A549 (cell line): ENCODE results near the gene ARR3. TPM values are rescaled to one million over a fixed set of nuclear protein-coding genes. Genes with fewer than 3 reads are reported as not detected.

Source experiments
- ATAC-seq, 2 experiments: fragments of 200-7000 bp in 1 of 2; fragments of >200 bp in 1 of 2; cut with Nextera tagmentation in 1 of 2; cut with Tn5 transposase in 1 of 2; 3 replicates each; pipeline versions ENCODE4 v1.8.0 to v1.9.1; 2018 to 2020; ENCODE audit warnings: mild to moderate bottlenecking in 1 of 2, moderate library complexity in 1 of 2
- CTCF ChIA-PET: fragments of 300-600 bp; sonication (Branson Sonifier 250); formaldehyde crosslinking; extraction: SDS; loops from one replicate; lab custom pipeline; 2021; ENCODE audit warnings: antibody characterized with exemption, inconsistent platforms; lab: Yijun Ruan, JAX
- POLR2A ChIA-PET: fragments of 350-600 bp; formaldehyde crosslinking; extraction: SDS; loops from one replicate; lab custom pipeline; 2021; ENCODE audit warnings: antibody characterized with exemption, inconsistent platforms; lab: Yijun Ruan, JAX
- DNase-seq, 2 experiments: peaks; one replicate each; pipeline versions ENCODE4 v3.0.0 to v3.0.0-alpha.2; 2011 to 2016; ENCODE audit warnings: low read depth in 1 of 2, low spot score in 1 of 2
- FAIRE-seq: peaks from 2 replicates; lab custom pipeline; 2011; peaks lifted over from hg19 to GRCh38; lab: Jason Lieb, UNC
- H3K27ac ChIP-seq, 2 experiments: fragments of >200 bp; sonication (Bioruptor Twin); formaldehyde crosslinking; 3 replicates each; pipeline ENCODE4 v1.5.1; 2016 to 2017
- H3K4me1 ChIP-seq: fragments of >200 bp; sonication (Bioruptor Twin); formaldehyde crosslinking; 3 replicates; pipeline ENCODE4 v1.6.1; 2016
- H3K4me2 ChIP-seq: fragments of >200 bp; sonication (Bioruptor Twin); formaldehyde crosslinking; 3 replicates; pipeline ENCODE4 v1.6.1; 2016
- H3K4me3 ChIP-seq: fragments of >200 bp; sonication (Bioruptor Twin); formaldehyde crosslinking; 3 replicates; pipeline ENCODE4 v1.5.1; 2016
- H3K9me3 ChIP-seq: fragments of >200 bp; sonication (Bioruptor Twin); formaldehyde crosslinking; 3 replicates; pipeline ENCODE4 v1.6.1; 2016
- E2F6 ChIP-seq: IDR thresholded peaks from 2 replicates; pipeline ENCODE4 v1.6.1; 2012; ENCODE audit warnings: low read depth, borderline replicate concordance
- EHF ChIP-seq: fragments of 250-450 bp; sonication (Bioruptor Pico); IDR thresholded peaks from 2 replicates; pipeline ENCODE4 v1.5.0; 2020; ENCODE audit warnings: mild to moderate bottlenecking
- EHMT2 ChIP-seq: fragments of 200-600 bp; sonication (generic); IDR thresholded peaks from 2 replicates; pipeline ENCODE4 v1.6.1; 2016; ENCODE audit warnings: antibody characterized with exemption, low read depth, mild to moderate bottlenecking, moderate library complexity
- EP300 ChIP-seq, 2 experiments: fragments of >200 bp; sonication (Bioruptor Twin); formaldehyde crosslinking; IDR thresholded peaks; 2 replicates in 1 of 2; 3 replicates in 1 of 2; pipeline ENCODE4 v1.6.1; 2016 to 2017
- FOXS1 ChIP-seq: fragments of 250-450 bp; sonication (Bioruptor Pico); IDR thresholded peaks from 2 replicates; pipeline ENCODE4 v1.5.0; 2020; ENCODE audit warnings: mild to moderate bottlenecking, moderate library complexity
- JUN ChIP-seq, 2 experiments: fragments of >200 bp; sonication (Bioruptor Twin); formaldehyde crosslinking; IDR thresholded peaks; 2 replicates in 1 of 2; 3 replicates in 1 of 2; pipeline ENCODE4 v1.6.1; 2016 to 2017
- JUNB ChIP-seq: fragments of >200 bp; sonication (Bioruptor Twin); formaldehyde crosslinking; IDR thresholded peaks from 2 replicates; pipeline ENCODE4 v1.6.1; 2016
- KDM5A ChIP-seq: fragments of 200-600 bp; sonication (generic); IDR thresholded peaks from 2 replicates; pipeline ENCODE4 v1.6.1; 2016; ENCODE audit warnings: antibody characterized with exemption, mild to moderate bottlenecking
- MAZ ChIP-seq: fragments of 150-350 bp; IDR thresholded peaks from 2 replicates; pipeline ENCODE4 v1.6.1; 2014; ENCODE audit warnings: antibody characterized with exemption, low read depth, low read length, borderline replicate concordance
- NPAS2 ChIP-seq: fragments of 250-450 bp; sonication (Bioruptor Pico); IDR thresholded peaks from 2 replicates; pipeline ENCODE4 v1.8.0; 2022; ENCODE audit warnings: mild to moderate bottlenecking, moderate library complexity, borderline replicate concordance
- NR3C1 ChIP-seq: fragments of >200 bp; sonication (Bioruptor Twin); formaldehyde crosslinking; IDR thresholded peaks from 3 replicates; pipeline ENCODE4 v1.6.1; 2017
- PHF8 ChIP-seq: fragments of 200-600 bp; sonication (generic); IDR thresholded peaks from 2 replicates; pipeline ENCODE4 v1.6.1; 2016; ENCODE audit warnings: low read depth, mild to moderate bottlenecking, antibody characterized with exemption, moderate library complexity, borderline replicate concordance
- POLR2A ChIP-seq: IDR thresholded peaks from 2 replicates; pipeline ENCODE4 v1.6.1; 2012; ENCODE audit warnings: mild to moderate bottlenecking, low read length
- RARB ChIP-seq: fragments of 250-450 bp; sonication (Bioruptor Pico); IDR thresholded peaks from 2 replicates; pipeline ENCODE4 v1.8.0; 2021; ENCODE audit warnings: mild to moderate bottlenecking, moderate library complexity
- REST ChIP-seq: fragments of 200-600 bp; sonication (generic); IDR thresholded peaks from 2 replicates; pipeline ENCODE4 v1.6.1; 2016; ENCODE audit warnings: antibody characterized with exemption, mild to moderate bottlenecking, moderate library complexity
- RNF2 ChIP-seq: fragments of 200-600 bp; sonication (generic); IDR thresholded peaks from 2 replicates; pipeline ENCODE4 v1.6.1; 2016; ENCODE audit warnings: low read depth, mild to moderate bottlenecking, antibody characterized with exemption, moderate library complexity, borderline replicate concordance
- SMC3 ChIP-seq: fragments of >200 bp; sonication (Bioruptor Twin); formaldehyde crosslinking; IDR thresholded peaks from 3 replicates; pipeline ENCODE4 v1.6.1; 2018; ENCODE audit warnings: inconsistent platforms
- TP53 ChIP-seq: fragments of 250-450 bp; sonication (Bioruptor Pico); IDR thresholded peaks from 2 replicates; pipeline ENCODE4 v1.5.0; 2021; ENCODE audit warnings: mild to moderate bottlenecking, moderate library complexity
- ZNF302 ChIP-seq: fragments of 250-450 bp; sonication (Bioruptor Pico); IDR thresholded peaks from 2 replicates; pipeline ENCODE4 v1.9.0; 2021; ENCODE audit warnings: inconsistent platforms, mild to moderate bottlenecking, moderate library complexity
- ZSCAN20 ChIP-seq: fragments of 250-450 bp; sonication (Bioruptor Pico); IDR thresholded peaks from 2 replicates; pipeline ENCODE4 v1.8.0; 2022; ENCODE audit warnings: mild to moderate bottlenecking, moderate library complexity
- WGBS: methylation state at CpG from one replicate; pipeline ENCODE4 v1.1.6; 2017; ENCODE audit errors: missing lambda C conversion rate; 5-methylcytosine and 5-hydroxymethylcytosine counted together
- polyA plus RNA-seq, 4 experiments: library from polyadenylated mRNA; depleted of rRNA in 3 of 4; stranded (reverse); fragments of >200 nt; fragmentation: RNase III in 1 of 4; extraction: RNeasy Plus Mini Kit Qiagen cat#74134 plus additional on column Dnase treatment in 1 of 4; gene quantifications; 2 replicates in 3 of 4; 3 replicates in 1 of 4; pipeline ENCODE4 v1.2.3, GENCODE V29; 2011 to 2017

ARR3 gene
- polyA plus RNA-seq, 2 of the 4 experiments (the other 2 are of a cell fraction), result not detected

- peak; percentile 59 for FAIRE-seq
- peak within 1 kb of the TSS; percentile 92 for H3K4me3 ChIP-seq
- 2% methylated on average over 31 of the region's 62 CpGs for WGBS
- CTCF ChIA-PET, result interaction anchor here (1.4 kb wide), 1 partner anchor 157 kb away, joined by 8 read pairs; the partner anchor contains the start of gene IGBP1
- peak within 1 kb of the TSS; percentile 83 to 85 for H3K27ac ChIP-seq
- no peaks in the 10 kb centered on the region for H3K9me3 ChIP-seq
- H3K4me1 ChIP-seq, result peaks cover 22% of the 10 kb centered on the region; the same call in 1 of the 3 replicates
- TF ChIP-seq JUN (IDR thresholded peaks at IDR 0.05) (peak in 1 of 2 experiments; percentile 30; a peak in 1 of 5 replicates), MAZ (no peak), KDM5A (0 out of 2 replicates have a peak, but pooled peaks have one; percentile 30), POLR2A (peak; percentile 77), PHF8 (peak; percentile 44; the same call in 1 of the 2 replicates), E2F6 (0 out of 2 replicates have a peak, but pooled peaks have one; percentile 36), FOXS1 (CRISPR knock-in tag) (no peak)
- POLR2A ChIA-PET, result interaction anchor here (0.8 to 2.5 kb wide), 3 partner anchors 12 to 157 kb away, joined by 3 to 17 read pairs (median 6); partner anchors contain the start of gene IGBP1
- peak; percentile 100 for ATAC-seq
- DNase-seq, result peak; percentile 86 to 95
- peak within 1 kb of the TSS; percentile 97 for H3K4me2 ChIP-seq
Measured at GRCh38 chrX:70289793-70290770, 21.9 kb downstream of the ARR3 start, which contains the start of the genes KIF4A and PDZD11. TSS of gene KIF4A (plus strand) at chrX:70290104. CDS start at chrX:70290459, 355 bp downstream. TSS of gene PDZD11 (minus strand) at chrX:70289927. CDS start at chrX:70289341, 586 bp downstream.

GRCh38 chrX:70292788-70293187 is 24.7 kb downstream of the ARR3 start:
- WGBS, result 0% methylated on average over 1 of the region's 1 CpG
- CTCF ChIA-PET, result interaction anchor here (1.8 kb wide), 1 partner anchor 159 kb away, joined by 8 read pairs; the partner anchor contains the start of gene IGBP1
- H3K4me3 ChIP-seq, result no peak overlapping the region

More at GRCh38 chrX:70292788-70293187, 24.7 kb downstream of the ARR3 start:
- H3K9me3 ChIP-seq, result no peaks in the 10 kb centered on the region
- POLR2A ChIA-PET, result interaction anchor here (1.2 kb wide), 1 partner anchor 159 kb away, joined by 3 read pairs; the partner anchor contains the start of gene IGBP1
- TF ChIP-seq TP53 (CRISPR knock-in tag) (no peak), REST (no peak), RNF2 (no peak), NPAS2 (no peak), RARB (CRISPR knock-in tag) (no peak), ZNF302 (CRISPR knock-in tag) (no peak), EHF (CRISPR knock-in tag) (no peak), ZSCAN20 (CRISPR knock-in tag) (no peak), SMC3 (no peak), JUNB (no peak), NR3C1 (no peak), EHMT2 (no peak), EP300 (IDR thresholded peaks at IDR 0.05) (no peak)
- TF ChIP-seq, all 56 proteins: peak for 0
- H3K4me2 ChIP-seq, result peak overlapping the region; percentile 97
- DNase-seq, result no peak
- no peak for ATAC-seq
- no peak overlapping the region for H3K27ac ChIP-seq
- peaks cover 22% of the 10 kb centered on the region; the same call in 1 of the 3 replicates for H3K4me1 ChIP-seq
- FAIRE-seq, result peak; percentile 86
